Embryonic facial prominence (tissue), 1 donor: Measurements from ENCODE around the gene GDE1.

ENCODE experiments used
- DNase-seq: peaks from one replicate; pipeline ENCODE4 v3.0.0-alpha.2; 2016; ENCODE audit errors: extremely low spot score

The GDE1 gene

GRCh38 chr16:19486051-19486450 lies 35.8 kb downstream of the GDE1 start:
- DNase-seq = no peak

- DNase-seq = no peak
These were observed 36.3 kb downstream of the GDE1 start for GRCh38 chr16:19485611-19486010.

- DNase-seq = no peak
These were observed 37.8 kb downstream of the GDE1 start for GRCh38 chr16:19484096-19484495.

GRCh38 chr16:19482291-19482690 lies 39.6 kb downstream of the GDE1 start:
- DNase-seq = no peak

GRCh38 chr16:19481769-19482168 lies 40.1 kb downstream of the GDE1 start:
- no peak for DNase-seq

GRCh38 chr16:19481296-19481695 lies 40.6 kb downstream of the GDE1 start:
- DNase-seq = no peak

GRCh38 chr16:19479302-19479721 lies 42.6 kb downstream of the GDE1 start:
- DNase-seq = no peak

- DNase-seq = no peak
These were observed 43.4 kb downstream of the GDE1 start for GRCh38 chr16:19478505-19478904.

- no peak for DNase-seq
These were observed 47.3 kb downstream of the GDE1 start for GRCh38 chr16:19474617-19475016.

GRCh38 chr16:19472482-19472881 lies 49.4 kb downstream of the GDE1 start:
- DNase-seq = no peak

GRCh38 chr16:19468300-19468699 lies 53.6 kb downstream of the GDE1 start:
- DNase-seq = no peak

- DNase-seq = no peak
These were observed 58.2 kb downstream of the GDE1 start for GRCh38 chr16:19463468-19464315.

GRCh38 chr16:19460397-19460796 lies 61.5 kb downstream of the GDE1 start:
- DNase-seq = no peak

GRCh38 chr16:19458722-19459379 lies 63.0 kb downstream of the GDE1 start:
- DNase-seq = no peak
